H1 (cell line): ENCODE data around the gene GRK5. TPM values are rescaled to one million over a fixed set of nuclear protein-coding genes. Genes with fewer than 3 reads are reported as not detected.

Experiments used
- ASH2L ChIP-seq: fragments of 200-600, 300-600 bp; sonication (generic); IDR thresholded peaks from one replicate; pipeline ENCODE4 v1.7.1; 2017; ENCODE audit warnings: low read length
- CBX5 ChIP-seq: fragments of 300-800, 300-1000 bp; sonication (generic); IDR thresholded peaks from 2 replicates; pipeline ENCODE4 v1.7.1; 2016; ENCODE audit warnings: antibody characterized with exemption, low read length, low read depth
- GTF2F1 ChIP-seq: IDR thresholded peaks from 2 replicates; pipeline ENCODE4 v1.6.1; 2012; ENCODE audit warnings: low read depth, low read length, improper control_type of control experiment, borderline replicate concordance
- HDAC2 ChIP-seq, 2 experiments: fragments of 300-600 bp in 1 of 2; sonication (generic) in 1 of 2; IDR thresholded peaks; 2 replicates each; pipeline ENCODE4 v1.6.1; 2011 to 2012; ENCODE audit warnings: low read depth in 2 of 2, low read length in 2 of 2, mild to moderate bottlenecking in 2 of 2, moderate library complexity in 2 of 2, borderline replicate concordance in 1 of 2, inconsistent platforms in 1 of 2
- MAFK ChIP-seq: IDR thresholded peaks from 2 replicates; pipeline ENCODE4 v1.6.1; 2012; ENCODE audit warnings: low read depth, mild to moderate bottlenecking, improper control_type of control experiment, low read length
- POLR2AphosphoS5 ChIP-seq: IDR thresholded peaks from 2 replicates; pipeline ENCODE4 v1.6.1; 2011; ENCODE audit warnings: low read depth, low read length
- SAP30 ChIP-seq: fragments of 300-600 bp; sonication (generic); IDR thresholded peaks from 2 replicates; pipeline ENCODE4 v1.7.1; 2012; ENCODE audit warnings: low read length, moderate library complexity, mild to moderate bottlenecking, inconsistent platforms; ENCODE audit not compliant: insufficient read depth, insufficient replicate concordance
- SIX5 ChIP-seq: IDR thresholded peaks from 2 replicates; pipeline ENCODE4 v1.6.1; 2011; ENCODE audit warnings: mild to moderate bottlenecking, low read depth, low read length
- SUZ12 ChIP-seq: fragments of 200-600 bp; sonication (generic); IDR thresholded peaks from 2 replicates; pipeline ENCODE4 v1.6.1; 2012; ENCODE audit warnings: mild to moderate bottlenecking, inconsistent platforms, low read length, moderate library complexity, mixed read lengths
- polyA plus RNA-seq, 7 experiments: library from polyadenylated mRNA; depleted of rRNA in 3 of 7; stranded (reverse) in 5 of 7; unstranded in 2 of 7; fragments of >200 nt in 5 of 7; fragments of 200-250 nt in 2 of 7; gene quantifications; 1 replicate in 5 of 7; 2 replicates in 1 of 7; 4 replicates in 1 of 7; pipeline versions ENCODE4 v1.2.1 to v1.2.3, GENCODE V29; 2011 to 2013; ENCODE audit warnings: missing spikeins in 2 of 7, mixed read lengths in 2 of 7
- total RNA-seq: library from RNA; stranded (reverse); fragmentation: NEBNext Ultra II Directional; extraction: Animal tissue kit (Norgen Biotek cat#: 25700); gene quantifications from 2 replicates; pipeline ENCODE4 v1.2.1, GENCODE V29; 2021
- TF ChIP-seq, protein P1 (sequence below): fragments of 300-600 bp; sonication (generic); IDR thresholded peaks from 2 replicates; pipeline ENCODE4 v1.7.1; 2012; ENCODE audit warnings: low read length, moderate library complexity, mild to moderate bottlenecking, inconsistent platforms; ENCODE audit not compliant: insufficient replicate concordance

Gene GRK5
- total and polyA plus RNA-seq, 2 of the 8 experiments (the other 6 are each of a cell fraction or from before 2014, with no cell fraction given) = 0.54 to 2.5 TPM

- TF ChIP-seq, protein P1, sequence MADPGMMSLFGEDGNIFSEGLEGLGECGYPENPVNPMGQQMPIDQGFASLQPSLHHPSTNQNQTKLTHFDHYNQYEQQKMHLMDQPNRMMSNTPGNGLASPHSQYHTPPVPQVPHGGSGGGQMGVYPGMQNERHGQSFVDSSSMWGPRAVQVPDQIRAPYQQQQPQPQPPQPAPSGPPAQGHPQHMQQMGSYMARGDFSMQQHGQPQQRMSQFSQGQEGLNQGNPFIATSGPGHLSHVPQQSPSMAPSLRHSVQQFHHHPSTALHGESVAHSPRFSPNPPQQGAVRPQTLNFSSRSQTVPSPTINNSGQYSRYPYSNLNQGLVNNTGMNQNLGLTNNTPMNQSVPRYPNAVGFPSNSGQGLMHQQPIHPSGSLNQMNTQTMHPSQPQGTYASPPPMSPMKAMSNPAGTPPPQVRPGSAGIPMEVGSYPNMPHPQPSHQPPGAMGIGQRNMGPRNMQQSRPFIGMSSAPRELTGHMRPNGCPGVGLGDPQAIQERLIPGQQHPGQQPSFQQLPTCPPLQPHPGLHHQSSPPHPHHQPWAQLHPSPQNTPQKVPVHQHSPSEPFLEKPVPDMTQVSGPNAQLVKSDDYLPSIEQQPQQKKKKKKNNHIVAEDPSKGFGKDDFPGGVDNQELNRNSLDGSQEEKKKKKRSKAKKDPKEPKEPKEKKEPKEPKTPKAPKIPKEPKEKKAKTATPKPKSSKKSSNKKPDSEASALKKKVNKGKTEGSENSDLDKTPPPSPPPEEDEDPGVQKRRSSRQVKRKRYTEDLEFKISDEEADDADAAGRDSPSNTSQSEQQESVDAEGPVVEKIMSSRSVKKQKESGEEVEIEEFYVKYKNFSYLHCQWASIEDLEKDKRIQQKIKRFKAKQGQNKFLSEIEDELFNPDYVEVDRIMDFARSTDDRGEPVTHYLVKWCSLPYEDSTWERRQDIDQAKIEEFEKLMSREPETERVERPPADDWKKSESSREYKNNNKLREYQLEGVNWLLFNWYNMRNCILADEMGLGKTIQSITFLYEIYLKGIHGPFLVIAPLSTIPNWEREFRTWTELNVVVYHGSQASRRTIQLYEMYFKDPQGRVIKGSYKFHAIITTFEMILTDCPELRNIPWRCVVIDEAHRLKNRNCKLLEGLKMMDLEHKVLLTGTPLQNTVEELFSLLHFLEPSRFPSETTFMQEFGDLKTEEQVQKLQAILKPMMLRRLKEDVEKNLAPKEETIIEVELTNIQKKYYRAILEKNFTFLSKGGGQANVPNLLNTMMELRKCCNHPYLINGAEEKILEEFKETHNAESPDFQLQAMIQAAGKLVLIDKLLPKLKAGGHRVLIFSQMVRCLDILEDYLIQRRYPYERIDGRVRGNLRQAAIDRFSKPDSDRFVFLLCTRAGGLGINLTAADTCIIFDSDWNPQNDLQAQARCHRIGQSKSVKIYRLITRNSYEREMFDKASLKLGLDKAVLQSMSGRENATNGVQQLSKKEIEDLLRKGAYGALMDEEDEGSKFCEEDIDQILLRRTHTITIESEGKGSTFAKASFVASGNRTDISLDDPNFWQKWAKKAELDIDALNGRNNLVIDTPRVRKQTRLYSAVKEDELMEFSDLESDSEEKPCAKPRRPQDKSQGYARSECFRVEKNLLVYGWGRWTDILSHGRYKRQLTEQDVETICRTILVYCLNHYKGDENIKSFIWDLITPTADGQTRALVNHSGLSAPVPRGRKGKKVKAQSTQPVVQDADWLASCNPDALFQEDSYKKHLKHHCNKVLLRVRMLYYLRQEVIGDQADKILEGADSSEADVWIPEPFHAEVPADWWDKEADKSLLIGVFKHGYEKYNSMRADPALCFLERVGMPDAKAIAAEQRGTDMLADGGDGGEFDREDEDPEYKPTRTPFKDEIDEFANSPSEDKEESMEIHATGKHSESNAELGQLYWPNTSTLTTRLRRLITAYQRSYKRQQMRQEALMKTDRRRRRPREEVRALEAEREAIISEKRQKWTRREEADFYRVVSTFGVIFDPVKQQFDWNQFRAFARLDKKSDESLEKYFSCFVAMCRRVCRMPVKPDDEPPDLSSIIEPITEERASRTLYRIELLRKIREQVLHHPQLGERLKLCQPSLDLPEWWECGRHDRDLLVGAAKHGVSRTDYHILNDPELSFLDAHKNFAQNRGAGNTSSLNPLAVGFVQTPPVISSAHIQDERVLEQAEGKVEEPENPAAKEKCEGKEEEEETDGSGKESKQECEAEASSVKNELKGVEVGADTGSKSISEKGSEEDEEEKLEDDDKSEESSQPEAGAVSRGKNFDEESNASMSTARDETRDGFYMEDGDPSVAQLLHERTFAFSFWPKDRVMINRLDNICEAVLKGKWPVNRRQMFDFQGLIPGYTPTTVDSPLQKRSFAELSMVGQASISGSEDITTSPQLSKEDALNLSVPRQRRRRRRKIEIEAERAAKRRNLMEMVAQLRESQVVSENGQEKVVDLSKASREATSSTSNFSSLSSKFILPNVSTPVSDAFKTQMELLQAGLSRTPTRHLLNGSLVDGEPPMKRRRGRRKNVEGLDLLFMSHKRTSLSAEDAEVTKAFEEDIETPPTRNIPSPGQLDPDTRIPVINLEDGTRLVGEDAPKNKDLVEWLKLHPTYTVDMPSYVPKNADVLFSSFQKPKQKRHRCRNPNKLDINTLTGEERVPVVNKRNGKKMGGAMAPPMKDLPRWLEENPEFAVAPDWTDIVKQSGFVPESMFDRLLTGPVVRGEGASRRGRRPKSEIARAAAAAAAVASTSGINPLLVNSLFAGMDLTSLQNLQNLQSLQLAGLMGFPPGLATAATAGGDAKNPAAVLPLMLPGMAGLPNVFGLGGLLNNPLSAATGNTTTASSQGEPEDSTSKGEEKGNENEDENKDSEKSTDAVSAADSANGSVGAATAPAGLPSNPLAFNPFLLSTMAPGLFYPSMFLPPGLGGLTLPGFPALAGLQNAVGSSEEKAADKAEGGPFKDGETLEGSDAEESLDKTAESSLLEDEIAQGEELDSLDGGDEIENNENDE = no peak
- no peak for TF ChIP-seq MAFK
- TF ChIP-seq SUZ12 = no peak
- no peak for TF ChIP-seq CBX5
- no peak for TF ChIP-seq ASH2L
- no peak for TF ChIP-seq POLR2AphosphoS5
- TF ChIP-seq SIX5 = no peak
- no peak for TF ChIP-seq GTF2F1
- TF ChIP-seq HDAC2 (IDR thresholded peaks at IDR 0.05; ENCODE audit: borderline replicate concordance in 1 of 2, low read depth in 2 of 2, low read length in 2 of 2) = no peak
- TF ChIP-seq SAP30 = no peak
These were observed 189.3 kb downstream of the GRK5 start (continued) for GRCh38 chr10:119396709-119397071.
